H9 (cell line): Measurements from ENCODE around the gene TPPP. TPM values are rescaled to one million over a fixed set of nuclear protein-coding genes. Genes with fewer than 3 reads are reported as not detected.

Experiments used
- DNase-seq: peaks from one replicate; pipeline ENCODE4 v3.0.0-alpha.2; 2017
- H2AFZ ChIP-seq: one replicate; pipeline ENCODE4 v1.6.1; 2013; ENCODE audit warnings: mild to moderate bottlenecking, low read length, control low read depth, moderate library complexity
- H2AK5ac ChIP-seq: 2 replicates; pipeline ENCODE4 v1.6.1; 2013; ENCODE audit warnings: low read length, control low read depth, mixed read lengths; ENCODE audit not compliant: insufficient read length
- H2BK120ac ChIP-seq: one replicate; pipeline ENCODE4 v1.6.1; 2013; ENCODE audit warnings: low read depth, mild to moderate bottlenecking, low read length, control low read depth, inconsistent platforms; ENCODE audit not compliant: poor library complexity, severe bottlenecking
- H2BK12ac ChIP-seq: 2 replicates; pipeline ENCODE4 v1.6.1; 2013; ENCODE audit warnings: low read length, control low read depth, mixed read lengths, low read depth; ENCODE audit not compliant: insufficient read length
- H2BK15ac ChIP-seq: 2 replicates; pipeline ENCODE4 v1.6.1; 2013; ENCODE audit warnings: low read depth, low read length, control low read depth
- H2BK20ac ChIP-seq: one replicate; pipeline ENCODE4 v1.6.1; 2013; ENCODE audit warnings: low read depth, mild to moderate bottlenecking, low read length, control low read depth, inconsistent platforms; ENCODE audit not compliant: poor library complexity, severe bottlenecking
- H2BK5ac ChIP-seq: 2 replicates; pipeline ENCODE4 v1.6.1; 2013; ENCODE audit warnings: low read length, control low read depth, mixed read lengths; ENCODE audit not compliant: insufficient read length
- H3K14ac ChIP-seq: 2 replicates; pipeline ENCODE4 v1.6.1; 2013; ENCODE audit warnings: low read length, control low read depth; ENCODE audit not compliant: insufficient read depth
- H3K18ac ChIP-seq: 2 replicates; pipeline ENCODE4 v1.6.1; 2013; ENCODE audit warnings: low read depth, mild to moderate bottlenecking, mixed read lengths, low read length, control low read depth; ENCODE audit not compliant: insufficient read length
- H3K23ac ChIP-seq: 2 replicates; pipeline ENCODE4 v1.6.1; 2013; ENCODE audit warnings: low read length, control low read depth, mixed read lengths, low read depth; ENCODE audit not compliant: insufficient read length
- H3K23me2 ChIP-seq: 2 replicates; pipeline ENCODE4 v1.6.1; 2013; ENCODE audit warnings: low read depth, mild to moderate bottlenecking, mixed read lengths, low read length, control low read depth; ENCODE audit not compliant: insufficient read length, poor library complexity, severe bottlenecking
- H3K27ac ChIP-seq: 2 replicates; pipeline ENCODE4 v1.5.1; 2013; ENCODE audit warnings: low read length, control low read depth, mixed read lengths, low read depth; ENCODE audit not compliant: insufficient read length
- H3K27me3 ChIP-seq: 2 replicates; pipeline ENCODE4 v1.6.1; 2013; ENCODE audit warnings: low read length, control low read depth, inconsistent platforms; ENCODE audit not compliant: insufficient read depth
- H3K4ac ChIP-seq: 2 replicates; pipeline ENCODE4 v1.6.1; 2013; ENCODE audit warnings: low read depth, mild to moderate bottlenecking, control low read depth, inconsistent platforms, low read length, moderate library complexity
- H3K4me1 ChIP-seq: 2 replicates; pipeline ENCODE4 v1.6.1; 2013; ENCODE audit warnings: low read length, control low read depth, inconsistent platforms; ENCODE audit not compliant: insufficient read depth
- H3K4me2 ChIP-seq: 2 replicates; pipeline ENCODE4 v1.6.1; 2013; ENCODE audit warnings: low read length, control low read depth, mixed read lengths; ENCODE audit not compliant: insufficient read length, insufficient read depth
- H3K56ac ChIP-seq: 2 replicates; pipeline ENCODE4 v1.6.1; 2013; ENCODE audit warnings: low read depth, mild to moderate bottlenecking, mixed read lengths, low read length, control low read depth; ENCODE audit not compliant: insufficient read length
- H3K79me1 ChIP-seq: 2 replicates; pipeline ENCODE4 v1.6.1; 2013; ENCODE audit warnings: low read depth, mild to moderate bottlenecking, moderate library complexity, low read length, control low read depth, inconsistent platforms; ENCODE audit not compliant: insufficient read depth, poor library complexity, severe bottlenecking
- H3K79me2 ChIP-seq: 2 replicates; pipeline ENCODE4 v1.6.1; 2013; ENCODE audit warnings: low read length, control low read depth, inconsistent platforms; ENCODE audit not compliant: insufficient read depth
- H3K9ac ChIP-seq: 2 replicates; pipeline ENCODE4 v1.6.1; 2013; ENCODE audit warnings: low read length, control low read depth, mixed read lengths; ENCODE audit not compliant: insufficient read length; ENCODE audit errors: extremely low read depth
- H3K9me3 ChIP-seq: one replicate; pipeline ENCODE4 v1.6.1; 2013; ENCODE audit warnings: low read depth, low read length, inconsistent platforms; ENCODE audit not compliant: control insufficient read depth
- H3T11ph ChIP-seq: one replicate; pipeline ENCODE4 v1.6.1; 2013; ENCODE audit warnings: mild to moderate bottlenecking, low read length, control low read depth, inconsistent platforms
- H4K20me1 ChIP-seq: one replicate; pipeline ENCODE4 v1.6.1; 2013; ENCODE audit not compliant: control insufficient read depth, insufficient read length, insufficient read depth
- H4K5ac ChIP-seq: 2 replicates; pipeline ENCODE4 v1.6.1; 2013; ENCODE audit warnings: low read depth, mild to moderate bottlenecking, mixed read lengths, low read length, control low read depth; ENCODE audit not compliant: insufficient read length
- H4K8ac ChIP-seq: replicated peaks from 2 replicates; pipeline ENCODE4 v1.6.1; 2013; ENCODE audit warnings: low read length, control low read depth, mixed read lengths, low read depth; ENCODE audit not compliant: insufficient read length
- H4K91ac ChIP-seq: 2 replicates; pipeline ENCODE4 v1.6.1; 2013; ENCODE audit warnings: low read depth, mild to moderate bottlenecking, moderate library complexity, mixed read lengths, low read length, control low read depth; ENCODE audit not compliant: insufficient read length
- H3K27ac Mint-ChIP-seq, 3 experiments: 2 replicates in 2 of 3; 3 replicates in 1 of 3; pipeline ENCODE4 v1.8.0; 2020 to 2021; ENCODE audit warnings: mixed read lengths in 3 of 3, mild to moderate bottlenecking in 1 of 3, moderate library complexity in 1 of 3
- H3K27me3 Mint-ChIP-seq: 2 replicates; pipeline ENCODE4 v1.8.0; 2021; ENCODE audit warnings: low read depth, mild to moderate bottlenecking, moderate library complexity, mixed read lengths
- H3K36me3 Mint-ChIP-seq, 3 experiments: 2 replicates in 2 of 3; 3 replicates in 1 of 3; pipeline ENCODE4 v1.8.0; 2020 to 2021; ENCODE audit warnings: low read depth in 3 of 3, mixed read lengths in 3 of 3; ENCODE audit not compliant: insufficient read depth in 1 of 3
- H3K4me1 Mint-ChIP-seq, 2 experiments: 2 replicates each; pipeline ENCODE4 v1.8.0; 2020; ENCODE audit warnings: mixed read lengths in 2 of 2
- H3K4me3 Mint-ChIP-seq, 2 experiments: 2 replicates in 1 of 2; 3 replicates in 1 of 2; pipeline ENCODE4 v1.8.0; 2020 to 2021; ENCODE audit warnings: mild to moderate bottlenecking in 2 of 2, mixed read lengths in 2 of 2, moderate library complexity in 1 of 2
- H3K9me3 Mint-ChIP-seq, 2 experiments: 2 replicates in 1 of 2; 3 replicates in 1 of 2; pipeline ENCODE4 v1.8.0; 2020; ENCODE audit warnings: mild to moderate bottlenecking in 2 of 2, mixed read lengths in 2 of 2, moderate library complexity in 1 of 2
- CTCF ChIP-seq: fragments of 200-600 bp; sonication (generic); conservative IDR thresholded peaks from 3 replicates; pipeline ENCODE4 v1.8.0; 2021; ENCODE audit warnings: antibody characterized with exemption, mild to moderate bottlenecking
- WGBS: extraction: QIAGEN DNeasy Blood & Tissue Kit; methylation state at CpG from one replicate; pipeline ENCODE4 v1.1.7; 2013; ENCODE audit warnings: missing lambda C conversion rate, low lambda C conversion rate, mixed read lengths; ENCODE audit not compliant: insufficient read length; ENCODE audit errors: extremely low coverage; 5-methylcytosine and 5-hydroxymethylcytosine counted together
- total RNA-seq: library from RNA; stranded (reverse); gene quantifications from 2 replicates; pipeline ENCODE4 v1.2.1, GENCODE V29; 2021

Gene TPPP
- total RNA-seq, 1 experiment from 2014 or later, result 0.44 TPM

GRCh38 chr5:658103-658502 lies 35.0 kb downstream of the TPPP start:
- Mint-ChIP-seq H3K9me3 (peaks cover 2 to 9% of the 10 kb centered on the region in 2 experiments; a peak in 2 of 5 replicates), H3K27ac (no peak overlapping the region), H3K4me3 (no peak overlapping the region), H3K36me3 (peaks cover 55 to 79% (median 76%) of the 10 kb centered on the region in 3 experiments), H3K27me3 (no peaks in the 10 kb centered on the region; the same call in 1 of the 2 replicates), H3K4me1 (no peaks in the 10 kb centered on the region)
- Histone ChIP-seq H3K4me2 (no peak overlapping the region), H3K4me1 (no peaks in the 10 kb centered on the region), H3T11ph (no peak overlapping the region), H3K56ac (no peak overlapping the region), H2BK5ac (no peak overlapping the region), H4K20me1 (no peaks in the 10 kb centered on the region), H4K91ac (no peak overlapping the region), H3K79me2 (no peaks in the 10 kb centered on the region), H3K79me1 (no peaks in the 10 kb centered on the region), H3K27me3 (no peaks in the 10 kb centered on the region), H3K18ac (no peak overlapping the region), H3K4ac (no peak overlapping the region), H2AFZ (no peak overlapping the region), H2BK120ac (no peak overlapping the region), H3K27ac (no peak overlapping the region), H2AK5ac (no peak overlapping the region), H2BK20ac (no peak overlapping the region), H4K5ac (no peak overlapping the region), H3K23me2 (no peaks in the 10 kb centered on the region), H3K9ac (no peak overlapping the region), H3K9me3 (no peaks in the 10 kb centered on the region), H4K8ac (no peak overlapping the region), H3K14ac (no peak overlapping the region), H2BK15ac (no peak overlapping the region), H3K23ac (no peak overlapping the region), H2BK12ac (no peak overlapping the region)
- WGBS, result no CpG with 5 or more reads among the region's 5 CpGs
- DNase-seq, result no peak
- TF ChIP-seq CTCF, result no peak
